G401 (cell line): ENCODE measurements around the gene PYM1. TPM values are rescaled to one million over a fixed set of nuclear protein-coding genes. Genes with fewer than 3 reads are reported as not detected.

Experiments used
- DNase-seq: peaks from one replicate; pipeline ENCODE4 v3.0.0-alpha.2; 2015; ENCODE audit warnings: low spot score
- in situ Hi-C: cut with HindIII; loops from 2 replicates; pipeline ENCODE4 v1.10.0; 2016; ENCODE audit warnings: low sequenced_read_pairs, mixed read lengths
- total RNA-seq: library from RNA; depleted of rRNA; stranded (reverse); fragments of >200 nt; shearing (Covaris generic); gene quantifications from 2 replicates; pipeline ENCODE4 v1.2.3, GENCODE V29; 2014

PYM1 gene
- total RNA-seq, 1 experiment from 2014 or later, result 119 TPM

DNA sequence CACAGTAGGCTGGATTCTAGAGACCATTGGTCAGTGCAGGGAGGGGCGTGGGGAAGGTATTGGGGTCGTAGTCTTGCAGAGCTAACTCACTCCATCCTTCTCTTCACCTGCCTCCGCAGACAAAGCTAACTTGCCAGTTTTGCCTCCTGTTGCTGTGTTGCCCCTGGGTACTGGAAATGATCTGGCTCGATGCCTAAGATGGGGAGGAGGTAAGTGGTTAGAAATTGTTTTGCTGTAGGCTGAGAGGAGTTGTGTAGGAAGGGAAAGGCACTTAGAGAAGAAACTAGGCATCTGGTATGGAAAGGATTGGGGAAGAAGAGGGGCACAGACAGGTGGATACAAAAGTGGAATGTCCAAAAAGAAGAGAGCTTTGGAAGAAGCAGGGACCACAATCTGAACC lies 14.4 kb upstream of the PYM1 start:
- no peak for DNase-seq
- in situ Hi-C loops, result no loop called here

DNA sequence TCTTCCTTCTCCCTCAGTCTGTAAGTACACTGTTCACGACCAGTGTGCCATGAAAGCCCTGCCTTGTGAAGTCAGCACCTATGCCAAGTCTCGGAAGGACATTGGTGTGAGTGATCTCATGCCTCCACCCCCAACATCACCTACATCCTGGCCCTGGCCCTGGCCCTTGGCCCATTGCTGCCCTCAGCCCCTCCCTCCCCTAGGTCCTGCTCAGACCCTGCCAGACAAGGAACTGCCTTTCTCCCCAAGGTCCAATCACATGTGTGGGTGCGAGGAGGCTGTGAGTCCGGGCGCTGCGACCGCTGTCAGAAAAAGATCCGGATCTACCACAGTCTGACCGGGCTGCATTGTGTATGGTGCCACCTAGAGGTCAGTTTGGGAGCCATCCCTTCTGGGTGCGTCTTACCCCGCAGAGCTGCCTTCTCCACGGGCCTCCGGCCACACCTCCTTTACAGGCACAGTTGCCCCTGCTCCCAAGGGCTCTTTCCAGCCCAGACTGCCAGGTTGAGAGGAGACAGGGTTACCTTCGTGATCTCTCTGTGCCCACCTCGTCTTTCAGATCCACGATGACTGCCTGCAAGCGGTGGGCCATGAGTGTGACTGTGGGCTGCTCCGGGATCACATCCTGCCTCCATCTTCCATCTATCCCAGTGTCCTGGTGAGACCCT lies 12.5 kb upstream of the PYM1 start:
- in situ Hi-C loops, result no loop called here
- DNase-seq, result peak; percentile 89

- in situ Hi-C loops, result no loop called here
- no peak for DNase-seq
Observed at GRCh38 chr12:55938826-55939501, 11.3 kb upstream of the PYM1 start.

DNA sequence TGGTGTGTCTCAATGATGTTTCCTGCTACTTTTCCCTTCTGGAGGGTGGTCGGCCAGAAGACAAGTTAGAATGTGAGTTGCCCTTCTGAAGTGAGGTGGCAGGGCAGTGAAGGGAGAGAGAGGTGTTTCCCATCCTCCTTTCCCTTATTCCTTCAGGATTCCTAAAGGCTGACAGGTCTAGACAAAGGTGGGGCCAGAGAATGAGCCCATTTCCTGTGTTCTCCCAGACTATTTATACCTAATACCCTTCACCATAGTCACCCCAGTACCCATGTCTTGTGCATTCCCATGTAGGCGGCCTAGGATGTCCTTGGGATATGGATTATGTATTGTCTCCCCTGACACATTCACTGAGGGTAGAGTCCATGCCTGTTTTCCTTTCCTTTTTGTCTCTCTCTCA lies 10.3 kb upstream of the PYM1 start:
- DNase-seq, result no peak
- in situ Hi-C loops, result no loop called here

GRCh38 chr12:55935738-55936151 lies 8.1 kb upstream of the PYM1 start:
- in situ Hi-C loops, result no loop called here
- DNase-seq, result peak; percentile 40

DNA sequence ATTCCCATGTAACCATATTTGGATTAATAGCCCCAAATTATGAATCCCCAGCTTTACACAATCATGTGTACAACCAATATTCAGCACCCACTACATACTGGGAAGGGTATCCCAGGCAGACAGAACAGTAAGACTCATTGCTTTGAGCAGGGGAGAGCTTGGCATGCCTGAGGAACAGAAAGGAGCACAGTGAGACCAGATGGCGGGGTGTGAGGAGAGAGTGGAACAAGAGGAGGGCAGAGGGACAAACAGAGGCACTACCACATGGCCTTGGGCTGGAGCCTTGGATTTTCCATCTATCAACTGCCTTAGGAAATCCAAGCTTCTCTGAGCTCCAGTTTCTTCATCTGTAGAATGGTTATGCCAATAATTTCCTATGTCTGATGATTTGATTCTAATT lies 7.1 kb upstream of the PYM1 start:
- DNase-seq, result peak; percentile 82
- in situ Hi-C loops, result no loop called here

DNA sequence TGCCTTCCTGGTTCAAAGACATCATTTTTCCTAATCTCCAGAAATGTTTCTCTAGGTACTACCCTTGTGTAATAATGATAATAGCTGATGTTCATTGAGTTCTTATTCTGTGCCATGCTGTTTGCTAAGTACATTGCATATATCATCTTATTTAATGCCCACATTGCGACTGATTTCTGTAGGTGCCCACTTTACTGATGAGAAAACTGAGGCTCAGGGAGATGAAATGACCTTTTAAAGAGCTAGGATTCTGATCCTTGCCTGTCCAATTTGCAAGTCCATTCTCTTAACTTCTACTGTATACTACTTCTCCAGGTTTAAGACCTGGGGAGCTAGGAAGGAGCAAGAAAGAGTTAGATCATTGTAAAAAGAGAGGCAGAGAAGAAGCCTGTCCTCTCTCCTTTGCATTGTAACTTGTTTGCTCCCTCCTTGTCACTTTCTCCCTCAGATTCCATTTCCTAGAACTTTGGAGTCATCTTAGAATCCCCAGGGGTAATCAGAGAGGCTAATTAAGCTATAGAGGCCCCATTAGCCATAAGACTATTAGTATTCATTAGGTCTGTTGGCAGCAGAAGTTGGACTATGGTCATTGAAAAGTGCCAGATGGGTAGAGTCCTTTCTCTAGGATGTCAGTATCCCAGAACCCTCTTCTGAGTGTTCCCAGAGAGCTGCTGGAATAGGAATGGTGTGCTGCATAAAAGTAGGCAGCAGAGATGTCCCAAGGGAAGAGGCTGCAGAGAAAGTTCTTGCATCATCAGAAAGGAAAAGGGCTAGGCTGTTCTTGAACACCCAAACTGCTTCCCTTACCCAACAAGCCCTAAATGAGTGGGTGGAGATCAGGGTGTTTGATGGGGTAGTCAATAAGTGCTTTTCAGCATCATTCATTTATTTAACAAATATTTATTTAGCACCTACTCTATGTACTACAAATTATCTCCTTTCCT lies 6.4 kb upstream of the PYM1 start:
- in situ Hi-C loops, result no loop called here

GRCh38 chr12:55933169-55933798 lies 5.6 kb upstream of the PYM1 start:
- DNase-seq, result no peak
- in situ Hi-C loops, result no loop called here

More for the DNA sequence above, 6.4 kb upstream of the PYM1 start:
- DNase-seq, result no peak

DNA sequence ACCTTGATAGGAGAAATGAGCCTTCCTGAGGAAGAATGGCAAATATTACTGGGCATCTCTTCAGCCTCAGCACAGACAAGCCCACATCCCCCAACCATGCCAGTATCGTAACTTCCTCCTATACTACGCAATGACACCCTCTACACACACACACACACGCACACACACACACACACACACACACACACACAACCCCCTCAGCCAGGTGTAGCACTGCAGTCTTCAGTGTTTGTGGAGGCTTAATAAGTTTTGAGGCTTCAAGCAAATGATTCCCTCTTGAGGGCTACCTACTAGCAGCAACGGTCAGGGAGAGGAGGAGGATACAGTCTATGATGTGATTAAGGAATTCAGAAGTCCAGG lies 4.8 kb upstream of the PYM1 start:
- peak; percentile 52 for DNase-seq
- in situ Hi-C loops, result no loop called here

- in situ Hi-C loops, result no loop called here
- peak; percentile 58 for DNase-seq
Observed at GRCh38 chr12:55931780-55932550, 4.3 kb upstream of the PYM1 start.

DNA sequence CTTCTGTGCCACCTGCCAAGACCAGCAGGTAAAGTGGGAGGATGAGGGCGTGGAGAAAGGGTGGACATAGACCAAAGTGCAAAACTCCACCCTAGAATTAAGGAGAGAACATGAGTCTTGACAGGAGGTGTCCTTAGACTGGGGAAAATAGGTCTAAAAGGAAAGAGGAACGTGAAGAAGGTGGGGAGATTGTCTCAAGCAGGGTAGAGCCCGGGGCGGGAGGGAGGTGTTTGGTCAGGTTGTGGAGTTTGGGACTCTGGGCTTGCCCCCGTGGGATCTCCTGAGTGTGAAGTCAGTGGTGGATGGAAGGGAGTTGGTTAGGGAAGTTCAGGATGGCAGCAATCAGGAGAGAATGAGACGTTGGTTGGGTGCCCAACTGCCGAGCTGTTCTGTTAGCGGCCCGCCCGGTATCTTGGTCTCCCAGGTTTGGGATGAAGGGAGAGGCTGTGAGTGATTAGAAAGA lies 3.7 kb upstream of the PYM1 start:
- DNase-seq, result peak; percentile 47
- in situ Hi-C loops, result no loop called here

- in situ Hi-C loops, result no loop called here
- peak; percentile 80 for DNase-seq
Observed at GRCh38 chr12:55930771-55931316, 3.1 kb upstream of the PYM1 start, which contains the start of gene DGKA. DGKA (plus strand) TSS chr12:55931162; CDS start chr12:55936504, 5,342 bp downstream.

GRCh38 chr12:55929306-55929791 lies 1.7 kb upstream of the PYM1 start:
- in situ Hi-C loops, result no loop called here
- DNase-seq, result no peak

DNA sequence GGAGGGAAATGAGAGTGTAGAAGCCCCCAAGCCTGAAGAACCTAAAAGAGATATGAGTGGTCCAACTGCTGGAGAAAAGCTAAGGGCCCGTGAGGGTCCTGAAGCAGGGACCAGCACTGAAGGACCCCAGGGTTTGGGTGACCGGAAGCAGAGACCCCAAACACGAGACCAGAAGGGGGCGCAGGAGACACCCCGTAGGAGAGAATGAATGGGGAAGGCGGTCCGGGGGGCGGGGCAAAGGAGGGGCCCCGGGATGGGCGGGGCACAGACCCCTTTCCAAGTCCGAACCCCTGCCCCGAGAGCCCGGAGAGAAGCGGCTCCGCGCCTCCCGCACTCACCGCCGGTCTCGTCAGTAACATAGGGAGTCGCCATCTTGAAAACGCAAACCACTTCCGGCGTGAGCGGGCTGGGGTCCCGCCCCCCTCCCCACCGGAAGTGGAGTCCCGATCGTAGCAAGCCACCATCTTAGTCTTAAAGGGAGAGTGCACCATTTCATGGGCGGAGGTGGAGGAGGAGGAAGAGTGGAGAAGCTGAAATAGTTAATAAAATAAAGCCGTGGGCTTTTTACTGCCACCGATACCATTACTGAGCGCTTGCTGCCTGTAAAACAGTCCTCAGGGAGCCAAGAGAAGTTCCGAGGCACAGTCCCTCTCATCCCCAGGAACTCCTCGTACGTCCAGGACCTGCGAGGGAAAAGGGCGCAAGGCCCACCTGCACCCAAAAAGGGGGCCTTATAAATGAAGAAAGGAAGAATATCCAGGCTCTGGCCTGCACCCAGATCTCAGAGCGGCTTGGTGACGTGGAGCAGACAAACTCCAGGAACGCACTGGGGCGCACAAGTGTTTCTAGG lies 731 bp downstream of the PYM1 start:
- in situ Hi-C loops, result no loop called here
- peak; percentile 93 for DNase-seq

DNA sequence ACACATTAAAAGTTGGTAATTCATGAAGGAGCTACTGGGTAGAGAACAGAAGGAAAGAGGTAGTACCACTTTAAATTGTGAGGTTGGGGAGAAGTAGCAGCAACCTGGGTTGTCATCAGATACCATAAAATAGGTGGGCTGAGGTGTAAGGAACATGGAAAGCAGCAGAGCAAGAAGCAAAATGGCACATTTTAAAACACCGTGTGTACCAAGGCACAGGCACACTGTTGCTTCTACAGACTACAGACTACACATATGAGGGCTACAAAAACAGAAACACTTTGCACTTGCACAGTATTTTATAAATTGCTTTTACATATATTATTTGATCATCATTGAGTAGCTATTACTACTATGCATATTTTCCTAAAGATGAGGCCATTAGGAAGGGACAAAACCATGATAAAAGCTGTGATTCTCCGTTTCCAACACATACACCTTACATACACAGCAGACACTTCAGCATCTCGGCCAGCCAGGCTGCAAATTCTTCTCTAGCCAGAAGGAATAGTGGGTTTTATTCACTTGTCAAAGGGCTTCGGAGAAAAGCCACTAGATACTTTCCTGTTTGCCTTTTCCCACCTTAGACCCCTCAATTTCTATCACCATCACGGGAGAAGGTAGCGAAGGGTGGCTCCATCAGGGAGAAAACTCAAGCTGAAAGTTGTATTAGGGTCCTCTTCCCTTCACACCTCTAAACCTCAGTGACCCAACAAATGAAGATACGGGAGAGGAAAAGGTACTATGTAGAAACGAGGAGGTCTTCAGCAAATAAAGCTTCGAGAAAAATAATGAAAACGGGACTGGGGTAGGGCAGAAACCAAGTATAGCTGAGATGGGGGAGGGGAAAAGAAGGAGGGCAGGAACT lies 1.6 kb downstream of the PYM1 start:
- in situ Hi-C loops, result no loop called here
- peak; percentile 27 for DNase-seq

GRCh38 chr12:55925371-55925770 lies 2.3 kb downstream of the PYM1 start:
- in situ Hi-C loops, result no loop called here
- no peak for DNase-seq
